ENCODE data around the gene OFD1.
"Not testable (repeated sequence)": the region's sequence is repeated elsewhere in the genome, so short reads cannot be mapped to it uniquely, and the experiment has no call there.

Gene OFD1

GRCh38 chrX:13703589-13703988 is 31.0 kb upstream of the OFD1 start:
- no peak for DNase-seq

GRCh38 chrX:13711141-13711540 is 23.4 kb upstream of the OFD1 start:
- no peak for DNase-seq

- no peak for DNase-seq
Measured at GRCh38 chrX:13716455-13716854, 18.1 kb upstream of the OFD1 start.

- DNase-seq: no peak
Measured at GRCh38 chrX:13716905-13717304, 17.6 kb upstream of the OFD1 start.

- no peak for DNase-seq
Measured at GRCh38 chrX:13717700-13718472, 16.7 kb upstream of the OFD1 start.

- no peak for DNase-seq
Measured at GRCh38 chrX:13719192-13719856, 15.2 kb upstream of the OFD1 start.

GRCh38 chrX:13721371-13721770 is 13.2 kb upstream of the OFD1 start:
- DNase-seq: no peak

GRCh38 chrX:13721819-13722519 is 12.6 kb upstream of the OFD1 start:
- DNase-seq: peak; percentile 30 to 31

- DNase-seq: not testable (repeated sequence)
Measured at GRCh38 chrX:13724878-13725277, 9.7 kb upstream of the OFD1 start.

- DNase-seq: not testable (repeated sequence)
Measured at GRCh38 chrX:13726583-13726982, 8.0 kb upstream of the OFD1 start.

GRCh38 chrX:13730523-13730922 is 4.0 kb upstream of the OFD1 start:
- not testable (repeated sequence) for DNase-seq

GRCh38 chrX:13732246-13733067 is 2.1 kb upstream of the OFD1 start:
- DNase-seq: no peak

GRCh38 chrX:13733506-13733905 is 1.0 kb upstream of the OFD1 start:
- no peak for DNase-seq

- DNase-seq: no peak
Measured at GRCh38 chrX:13741695-13742094, 7.1 kb downstream of the OFD1 start.

GRCh38 chrX:13742397-13743176 is 8.0 kb downstream of the OFD1 start:
- no peak for DNase-seq

- DNase-seq: peak; percentile 39 to 49
Measured at GRCh38 chrX:13747836-13748235, 13.3 kb downstream of the OFD1 start.

GRCh38 chrX:13748486-13748885 is 13.9 kb downstream of the OFD1 start:
- no peak for DNase-seq

- DNase-seq: peak; percentile 9 to 30
Measured at GRCh38 chrX:13750204-13750603, 15.7 kb downstream of the OFD1 start.

- DNase-seq: no peak
Measured at GRCh38 chrX:13750812-13751211, 16.3 kb downstream of the OFD1 start.

- DNase-seq: no peak
Measured at GRCh38 chrX:13752141-13752540, 17.6 kb downstream of the OFD1 start.

- DNase-seq: no peak
Measured at GRCh38 chrX:13752646-13753045, 18.1 kb downstream of the OFD1 start.

GRCh38 chrX:13754765-13755164 is 20.2 kb downstream of the OFD1 start:
- no peak for DNase-seq
